Measurements from ENCODE around the gene TGFBR2.

TGFBR2 gene

GRCh38 chr3:30708472-30708871 is 102.1 kb downstream of the TGFBR2 start:
- no peak for DNase-seq

- no peak for DNase-seq
Measured at GRCh38 chr3:30710017-30710416, 103.6 kb downstream of the TGFBR2 start.

DNA sequence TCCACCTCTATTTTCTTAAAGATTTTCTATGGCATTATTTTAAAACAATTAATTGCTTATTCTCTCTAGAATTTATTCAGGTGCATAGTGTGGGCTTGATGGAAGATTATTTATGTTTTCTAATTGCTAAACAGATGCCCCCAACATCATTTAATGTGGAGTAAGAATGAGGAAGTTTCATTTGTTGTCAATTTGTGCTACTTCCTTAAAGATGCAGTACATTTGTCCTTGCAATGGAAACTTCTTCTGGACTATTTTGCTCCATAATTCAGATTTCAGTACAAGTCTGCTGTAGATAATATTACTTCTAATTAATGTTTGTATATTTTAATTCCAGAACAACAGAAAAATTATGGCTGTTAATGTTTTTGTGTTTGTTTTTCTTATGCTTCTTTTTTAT is 104.8 kb downstream of the TGFBR2 start:
- DNase-seq: no peak

DNA sequence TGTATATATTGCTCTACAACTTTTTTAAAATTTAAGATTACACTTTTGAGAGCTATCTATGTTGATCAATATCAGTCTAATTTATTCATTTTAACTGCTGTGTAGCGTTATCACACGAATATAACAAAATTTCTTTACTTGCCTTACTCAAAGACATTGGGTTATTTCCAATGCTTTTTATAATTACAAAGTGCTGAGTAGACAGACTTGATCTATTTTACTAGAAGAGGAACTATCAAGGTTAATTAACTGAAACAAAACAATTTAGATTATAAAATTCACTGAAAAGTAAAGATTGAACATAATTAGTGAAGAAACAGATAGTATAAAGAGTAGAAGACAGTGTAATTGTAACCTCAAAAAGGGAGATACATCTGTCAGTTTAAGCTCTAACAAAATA is 105.5 kb downstream of the TGFBR2 start:
- DNase-seq: no peak

DNA sequence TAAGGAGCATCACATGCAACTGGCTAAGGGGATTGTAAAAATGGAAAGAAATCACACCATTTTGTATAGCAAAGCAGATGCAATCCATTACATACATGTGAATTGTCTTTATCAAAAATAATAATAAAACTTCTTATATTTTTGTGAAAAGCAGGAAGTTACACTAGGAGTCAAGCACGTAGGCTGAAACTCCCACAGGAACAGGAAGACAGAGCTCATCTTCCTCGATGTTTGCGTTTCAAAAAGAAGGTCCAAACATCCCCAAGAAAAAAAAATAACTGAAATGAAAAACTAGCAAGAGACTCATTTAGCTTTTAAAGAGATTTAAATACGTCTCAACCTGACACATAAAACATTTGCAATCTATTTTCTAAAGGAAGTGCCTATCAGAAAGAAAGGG is 106.6 kb downstream of the TGFBR2 start:
- no peak for DNase-seq

GRCh38 chr3:30713885-30714503 is 107.6 kb downstream of the TGFBR2 start:
- DNase-seq: no peak

- DNase-seq: no peak
Measured at GRCh38 chr3:30719536-30719935, 113.1 kb downstream of the TGFBR2 start.

GRCh38 chr3:30720586-30721313 is 114.3 kb downstream of the TGFBR2 start:
- DNase-seq: no peak

GRCh38 chr3:30721314-30721634 is 114.9 kb downstream of the TGFBR2 start:
- DNase-seq: no peak

GRCh38 chr3:30723211-30723610 is 116.8 kb downstream of the TGFBR2 start:
- no peak for DNase-seq

- DNase-seq: no peak
Measured at GRCh38 chr3:30724863-30725262, 118.5 kb downstream of the TGFBR2 start.

- no peak for DNase-seq
Measured at GRCh38 chr3:30728143-30728542, 121.7 kb downstream of the TGFBR2 start.

GRCh38 chr3:30729512-30729911 is 123.1 kb downstream of the TGFBR2 start:
- DNase-seq: no peak

DNA sequence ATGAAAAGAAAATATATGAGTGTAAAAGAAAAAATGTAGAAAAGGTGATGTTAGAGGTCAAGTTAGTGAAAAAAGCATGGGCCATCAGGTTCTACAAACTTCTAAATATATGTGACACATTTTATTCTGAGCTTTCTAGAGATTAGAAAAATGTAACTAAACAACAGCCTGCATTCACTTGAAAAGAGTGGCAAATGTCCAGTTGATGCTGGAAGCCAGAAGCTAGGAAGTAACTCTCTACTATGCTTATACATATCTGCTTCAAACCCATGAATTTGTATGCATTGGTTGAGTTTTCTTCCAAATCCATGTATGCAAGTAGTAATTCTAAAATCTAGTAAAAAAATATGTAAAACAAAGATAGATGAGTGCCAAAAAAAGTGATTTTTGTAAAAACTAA is 123.5 kb downstream of the TGFBR2 start:
- no peak for DNase-seq

GRCh38 chr3:30730967-30731366 is 124.6 kb downstream of the TGFBR2 start:
- DNase-seq: no peak

- DNase-seq: no peak
Measured at GRCh38 chr3:30733209-30733608, 126.8 kb downstream of the TGFBR2 start.

DNA sequence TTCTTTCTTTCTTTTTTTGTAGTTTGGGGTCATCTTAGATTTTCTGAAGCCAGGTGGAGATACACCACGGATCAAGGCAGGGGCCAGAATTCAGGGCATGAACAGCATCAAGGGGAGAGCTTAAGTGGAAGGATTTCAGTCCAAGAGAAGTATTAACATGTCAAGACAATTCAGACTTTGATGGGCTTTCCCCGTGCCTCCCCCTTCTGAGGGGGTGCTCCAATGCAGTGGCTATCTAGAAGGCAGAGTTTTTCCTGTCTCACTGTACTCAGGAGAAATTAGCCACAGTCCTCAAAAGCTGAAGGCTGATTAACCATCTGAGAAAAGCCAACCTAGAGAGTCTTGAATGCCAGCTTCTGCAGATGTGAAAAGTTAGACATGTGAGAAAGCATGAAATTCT is 127.3 kb downstream of the TGFBR2 start:
- DNase-seq: no peak

- no peak for DNase-seq
Measured at GRCh38 chr3:30737743-30738499, 131.5 kb downstream of the TGFBR2 start.

- DNase-seq: no peak
Measured at GRCh38 chr3:30738605-30739004, 132.2 kb downstream of the TGFBR2 start.

DNA sequence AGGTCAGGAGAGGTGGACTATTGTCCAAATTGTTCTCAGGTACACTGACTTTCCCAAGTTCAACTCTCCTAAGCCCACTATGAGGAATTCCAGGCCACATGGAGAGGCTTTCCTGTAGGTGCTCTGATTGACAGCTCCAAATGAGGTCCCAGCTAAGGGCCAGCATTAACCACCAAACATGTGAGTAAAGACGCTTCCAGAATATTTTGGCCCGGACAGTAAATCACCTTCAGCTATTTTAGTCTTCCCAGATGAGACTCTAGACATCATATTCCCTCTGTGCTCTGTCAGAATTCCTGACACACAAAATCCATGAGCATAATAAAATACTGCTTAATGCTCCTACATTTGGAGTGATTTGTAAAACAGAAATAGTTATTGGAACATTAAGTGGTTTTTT is 135.5 kb downstream of the TGFBR2 start:
- no peak for DNase-seq

- no peak for DNase-seq
Measured at GRCh38 chr3:30742796-30743619, 136.6 kb downstream of the TGFBR2 start.
